Activated CD4-positive, alpha-beta T cell treated with anti-CD3 and anti-CD28 coated beads, Interleukin-2, amount 10 ng/mL, durations not matched to agents 7 days and 5 days (primary cell): ENCODE results near the gene SFR1. TPM values are rescaled to one million over a fixed set of nuclear protein-coding genes. Genes with fewer than 3 reads are reported as not detected.

Experiments
- CTCF ChIA-PET: fragments of 350-600 bp; sonication (Branson Sonifier 250); formaldehyde crosslinking; loops from one replicate; lab custom pipeline; 2021; ENCODE audit warnings: antibody characterized with exemption; lab: Charles Lee
- POLR2A ChIA-PET: fragments of 350-600 bp; sonication (Branson Sonifier 250); formaldehyde crosslinking; loops from one replicate; lab custom pipeline; 2021; ENCODE audit warnings: antibody characterized with exemption; lab: Charles Lee
- DNase-seq: peaks from one replicate; pipeline ENCODE4 v3.0.0-alpha.2; 2020
- H3K27ac Mint-ChIP-seq: one replicate; pipeline ENCODE4 v1.8.0; 2021; ENCODE audit warnings: mild to moderate bottlenecking, moderate library complexity, mixed read lengths
- H3K27me3 Mint-ChIP-seq: one replicate; pipeline ENCODE4 v1.8.0; 2021; ENCODE audit warnings: mixed read lengths
- H3K36me3 Mint-ChIP-seq: one replicate; pipeline ENCODE4 v1.8.0; 2021; ENCODE audit warnings: low read depth, mixed read lengths
- H3K4me1 Mint-ChIP-seq: one replicate; pipeline ENCODE4 v1.8.0; 2021; ENCODE audit warnings: mixed read lengths
- H3K4me3 Mint-ChIP-seq: one replicate; pipeline ENCODE4 v1.8.0; 2021; ENCODE audit warnings: mild to moderate bottlenecking, moderate library complexity, mixed read lengths
- H3K9me3 Mint-ChIP-seq: one replicate; pipeline ENCODE4 v1.8.0; 2021; ENCODE audit warnings: mixed read lengths
- total RNA-seq, 2 experiments: library from RNA; stranded (reverse); gene quantifications; one replicate each; pipeline ENCODE4 v1.2.3, GENCODE V29; 2021

Gene SFR1
- total RNA-seq, 2 experiments from 2014 or later: 13.6 to 16.1 TPM

DNA sequence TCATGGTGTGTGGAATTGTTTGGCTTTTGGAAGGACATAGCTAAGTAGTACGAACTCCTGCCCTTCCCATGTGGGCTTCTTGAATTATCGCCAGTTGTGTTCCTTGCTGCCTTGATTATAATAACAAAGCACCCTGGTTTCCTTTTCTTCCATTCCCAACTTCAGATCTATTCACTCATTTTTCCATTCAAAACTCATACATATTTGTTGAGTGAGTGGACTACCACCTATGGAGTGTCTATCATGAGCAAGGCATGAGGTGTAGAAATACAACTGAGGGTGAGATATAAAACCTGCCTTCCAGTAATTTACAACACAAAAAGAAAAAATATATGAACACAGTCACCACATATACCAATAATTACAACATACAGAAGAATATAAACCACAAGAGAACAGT lies 31.4 kb upstream of the SFR1 start:
- DNase-seq: no peak
- H3K27me3 Mint-ChIP-seq: no peaks in the 10 kb centered on the region
- no peak overlapping the region for H3K4me3 Mint-ChIP-seq
- H3K4me1 Mint-ChIP-seq: peaks cover under 1% of the 10 kb centered on the region
- ChIA-PET CTCF (interaction anchor here (1.4 to 1.7 kb wide), 2 partner anchors 13 to 203 kb away, joined by 3 to 5 read pairs; no protein-coding TSS in a partner anchor), POLR2A (no interaction called here)
- no peaks in the 10 kb centered on the region for H3K9me3 Mint-ChIP-seq
- H3K36me3 Mint-ChIP-seq: no peaks in the 10 kb centered on the region
- H3K27ac Mint-ChIP-seq: no peak overlapping the region

GRCh38 chr10:104092749-104093148 lies 29.2 kb upstream of the SFR1 start:
- peaks cover 7% of the 10 kb centered on the region for H3K9me3 Mint-ChIP-seq
- CTCF ChIA-PET: no interaction called here
- POLR2A ChIA-PET: no interaction called here

GRCh38 chr10:104096692-104097091 lies 25.3 kb upstream of the SFR1 start:
- Mint-ChIP-seq H3K4me1 (no peaks in the 10 kb centered on the region), H3K27me3 (peaks cover 9% of the 10 kb centered on the region), H3K27ac (no peak overlapping the region), H3K36me3 (no peaks in the 10 kb centered on the region), H3K4me3 (no peak overlapping the region), H3K9me3 (peaks cover 7% of the 10 kb centered on the region)
- CTCF ChIA-PET: no interaction called here
- POLR2A ChIA-PET: no interaction called here
- DNase-seq: no peak

More at GRCh38 chr10:104092749-104093148, 29.2 kb upstream of the SFR1 start:
- H3K27me3 Mint-ChIP-seq: no peaks in the 10 kb centered on the region
- H3K27ac Mint-ChIP-seq: no peak overlapping the region
- no peak overlapping the region for H3K4me3 Mint-ChIP-seq
- no peak for DNase-seq
- no peaks in the 10 kb centered on the region for H3K36me3 Mint-ChIP-seq
- no peaks in the 10 kb centered on the region for H3K4me1 Mint-ChIP-seq

DNA sequence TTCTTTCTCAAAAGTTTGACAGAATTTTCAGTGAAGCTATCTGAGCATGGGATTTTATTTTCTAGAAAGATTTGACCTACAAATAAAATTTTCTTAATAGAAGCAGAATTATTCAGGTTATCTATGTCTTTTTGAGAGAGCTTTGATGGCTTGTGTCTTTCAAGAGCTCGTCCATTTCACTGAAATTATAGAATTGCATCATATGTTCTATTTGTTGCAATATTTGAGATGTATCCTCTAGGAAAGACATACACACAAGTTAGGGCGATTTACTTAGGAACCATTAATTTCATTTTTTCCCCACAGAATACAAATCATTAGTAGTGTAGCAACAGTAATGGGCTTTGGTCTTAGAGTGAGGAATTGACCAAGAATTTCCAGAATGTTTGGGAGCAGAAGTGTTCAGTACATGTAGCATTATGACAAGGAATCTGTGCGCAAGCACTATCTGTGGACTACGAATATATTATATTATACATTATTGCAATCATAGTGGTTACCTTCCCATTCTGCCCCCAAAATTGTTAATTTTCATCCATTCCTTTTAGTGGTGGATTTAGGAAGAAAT lies 23.5 kb upstream of the SFR1 start:
- Mint-ChIP-seq H3K36me3 (no peaks in the 10 kb centered on the region), H3K4me1 (no peaks in the 10 kb centered on the region), H3K4me3 (no peak overlapping the region), H3K9me3 (peaks cover 7% of the 10 kb centered on the region), H3K27me3 (peaks cover 13% of the 10 kb centered on the region), H3K27ac (no peak overlapping the region)
- ChIA-PET CTCF (interaction anchor here (0.5 to 0.9 kb wide), 3 partner anchors 23 to 190 kb away, joined by 3 read pairs; partner anchors contain the start of gene SFR1), POLR2A (no interaction called here)
- DNase-seq: no peak

GRCh38 chr10:104099269-104099668 lies 22.7 kb upstream of the SFR1 start:
- CTCF ChIA-PET: interaction anchor here (2.0 kb wide), 1 partner anchor 22 kb away, joined by 7 read pairs; the partner anchor contains the start of gene SFR1
- DNase-seq: no peak
- peaks cover 13% of the 10 kb centered on the region for H3K27me3 Mint-ChIP-seq
- no peaks in the 10 kb centered on the region for H3K4me1 Mint-ChIP-seq
- POLR2A ChIA-PET: no interaction called here
- H3K27ac Mint-ChIP-seq: no peak overlapping the region
- H3K4me3 Mint-ChIP-seq: no peak overlapping the region
- H3K36me3 Mint-ChIP-seq: no peaks in the 10 kb centered on the region
- H3K9me3 Mint-ChIP-seq: peaks cover 7% of the 10 kb centered on the region

DNA sequence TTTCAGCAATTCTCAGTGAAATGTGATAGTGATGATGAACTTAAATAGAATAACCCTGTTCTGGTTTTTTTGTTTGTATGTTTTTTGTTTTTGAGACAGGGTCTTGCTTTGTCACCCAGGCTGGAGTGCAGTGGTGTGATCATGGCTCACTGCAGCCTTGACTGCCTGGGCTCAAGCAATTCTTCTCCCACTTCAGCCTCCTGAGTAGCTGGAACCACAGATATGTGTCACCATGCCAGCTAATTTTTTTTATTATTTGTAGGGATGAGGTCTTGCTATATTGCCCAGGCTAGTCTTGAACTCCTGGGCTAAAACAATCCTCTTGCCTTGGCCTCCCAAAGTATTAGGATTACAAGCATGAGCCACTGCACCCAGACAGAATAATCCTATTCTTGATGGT lies 22.0 kb upstream of the SFR1 start:
- H3K27me3 Mint-ChIP-seq: peaks cover 13% of the 10 kb centered on the region
- no peak overlapping the region for H3K27ac Mint-ChIP-seq
- H3K4me3 Mint-ChIP-seq: no peak overlapping the region
- ChIA-PET CTCF (interaction anchor here (2.0 kb wide), 1 partner anchor 21 kb away, joined by 7 read pairs; the partner anchor contains the start of gene SFR1), POLR2A (no interaction called here)
- no peaks in the 10 kb centered on the region for H3K4me1 Mint-ChIP-seq
- no peaks in the 10 kb centered on the region for H3K36me3 Mint-ChIP-seq
- no peak for DNase-seq
- peaks cover 7% of the 10 kb centered on the region for H3K9me3 Mint-ChIP-seq

GRCh38 chr10:104100795-104101194 lies 21.2 kb upstream of the SFR1 start:
- H3K27me3 Mint-ChIP-seq: peaks cover 13% of the 10 kb centered on the region
- H3K27ac Mint-ChIP-seq: no peak overlapping the region
- no peaks in the 10 kb centered on the region for H3K4me1 Mint-ChIP-seq
- DNase-seq: no peak
- CTCF ChIA-PET: interaction anchor here (1.1 to 2.0 kb wide), 2 partner anchors 9 to 20 kb away, joined by 3 to 7 read pairs; partner anchors contain the start of gene SFR1
- H3K4me3 Mint-ChIP-seq: no peak overlapping the region
- no peaks in the 10 kb centered on the region for H3K36me3 Mint-ChIP-seq
- POLR2A ChIA-PET: no interaction called here
- peaks cover 7% of the 10 kb centered on the region for H3K9me3 Mint-ChIP-seq

- Mint-ChIP-seq H3K4me3 (no peak overlapping the region), H3K36me3 (no peaks in the 10 kb centered on the region), H3K4me1 (no peaks in the 10 kb centered on the region), H3K27ac (no peak overlapping the region), H3K9me3 (peaks cover 3% of the 10 kb centered on the region), H3K27me3 (peaks cover 13% of the 10 kb centered on the region)
- CTCF ChIA-PET: no interaction called here
- no peak for DNase-seq
- POLR2A ChIA-PET: no interaction called here
Observed at GRCh38 chr10:104101902-104102301, 20.1 kb upstream of the SFR1 start.

GRCh38 chr10:104103956-104104355 lies 18.0 kb upstream of the SFR1 start:
- Mint-ChIP-seq H3K27ac (no peak overlapping the region), H3K9me3 (no peaks in the 10 kb centered on the region), H3K27me3 (peaks cover 13% of the 10 kb centered on the region), H3K4me1 (no peaks in the 10 kb centered on the region), H3K4me3 (no peak overlapping the region), H3K36me3 (no peaks in the 10 kb centered on the region)
- ChIA-PET POLR2A (no interaction called here), CTCF (no interaction called here)
- no peak for DNase-seq

DNA sequence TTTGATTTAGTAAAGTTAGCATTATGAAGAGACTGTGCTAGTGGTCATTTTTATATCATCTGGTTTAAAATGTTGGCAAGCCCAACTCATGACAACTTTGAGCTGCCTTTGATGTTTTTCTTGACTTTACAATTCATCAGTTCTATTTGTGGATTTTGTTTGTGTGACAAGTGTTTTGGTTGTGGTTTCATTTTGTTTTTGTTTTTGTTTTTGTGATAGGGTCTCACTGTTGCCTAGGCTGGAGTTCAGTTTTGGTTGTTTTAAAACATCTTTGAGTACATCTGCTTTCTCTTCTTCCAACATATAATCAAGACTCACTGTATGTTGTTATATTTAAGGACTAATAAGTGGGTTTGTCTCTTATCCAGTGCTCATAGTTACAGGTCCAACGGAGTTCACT lies 17.6 kb upstream of the SFR1 start:
- Mint-ChIP-seq H3K27me3 (peaks cover 11% of the 10 kb centered on the region), H3K27ac (no peak overlapping the region), H3K4me1 (no peaks in the 10 kb centered on the region), H3K9me3 (no peaks in the 10 kb centered on the region), H3K36me3 (no peaks in the 10 kb centered on the region), H3K4me3 (no peak overlapping the region)
- CTCF ChIA-PET: no interaction called here
- no peak for DNase-seq
- POLR2A ChIA-PET: no interaction called here

DNA sequence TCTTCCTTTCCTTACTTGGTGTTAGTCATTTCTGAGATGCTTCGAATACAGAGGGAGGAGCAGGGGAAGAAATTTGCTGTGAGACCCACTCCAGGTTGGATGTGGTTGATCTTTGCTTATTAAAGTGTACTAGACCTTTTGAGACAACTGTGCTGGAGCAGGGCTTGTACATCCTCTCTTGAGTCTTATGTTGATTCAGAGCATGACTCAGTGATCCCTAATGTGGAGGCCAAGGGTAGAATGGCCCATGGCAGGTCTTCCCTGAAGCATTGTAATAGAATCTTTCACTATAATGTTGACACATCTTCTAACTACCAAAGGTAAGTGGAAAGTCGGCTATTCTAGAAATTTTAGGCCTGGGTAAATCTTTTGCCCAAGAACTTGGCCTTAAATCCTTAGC lies 17.0 kb upstream of the SFR1 start:
- Mint-ChIP-seq H3K4me1 (peaks cover 2% of the 10 kb centered on the region), H3K27ac (no peak overlapping the region), H3K4me3 (no peak overlapping the region), H3K36me3 (no peaks in the 10 kb centered on the region), H3K27me3 (peaks cover 11% of the 10 kb centered on the region), H3K9me3 (no peaks in the 10 kb centered on the region)
- DNase-seq: no peak
- ChIA-PET CTCF (no interaction called here), POLR2A (no interaction called here)

DNA sequence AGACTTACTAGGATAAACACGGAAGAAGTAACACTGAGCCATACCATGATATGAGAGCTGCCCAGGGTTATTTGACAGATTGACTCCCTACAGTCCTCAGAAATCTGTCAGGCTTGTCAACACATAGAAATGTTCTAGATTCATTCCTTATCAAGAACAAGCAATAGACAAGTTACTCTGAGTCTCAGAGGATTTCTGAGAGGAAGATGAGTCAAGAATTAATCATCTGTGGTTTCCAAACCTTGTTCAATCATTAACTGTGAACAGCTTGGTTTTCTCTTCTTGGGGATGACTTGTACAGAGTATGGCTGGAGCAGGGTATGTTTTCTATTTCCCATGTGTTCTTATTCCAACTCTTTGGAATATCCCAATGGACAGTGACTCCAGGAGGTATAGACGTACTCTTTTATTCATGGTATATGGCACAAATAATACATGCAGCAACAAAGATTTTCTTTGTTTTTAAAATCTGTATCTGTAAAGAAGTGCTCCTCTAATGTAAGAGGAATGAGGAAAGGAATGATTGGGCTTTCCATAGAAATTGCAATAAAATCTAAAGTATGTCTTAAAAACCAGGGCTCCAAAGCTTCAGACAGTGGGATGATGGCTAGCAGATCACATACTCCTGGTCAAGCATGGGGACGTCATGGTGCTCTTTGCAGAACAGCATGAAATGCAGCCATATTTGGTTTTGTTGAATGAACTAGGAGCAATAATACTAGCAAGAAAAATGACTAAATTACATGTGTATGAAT lies 11.9 kb upstream of the SFR1 start:
- H3K9me3 Mint-ChIP-seq: no peaks in the 10 kb centered on the region
- H3K27ac Mint-ChIP-seq: no peak overlapping the region
- H3K4me3 Mint-ChIP-seq: no peak overlapping the region
- CTCF ChIA-PET: interaction anchor here (1.1 kb wide), 2 partner anchors 11 to 40 kb away, joined by 3 to 6 read pairs; partner anchors contain the start of gene SFR1
- no peak for DNase-seq
- POLR2A ChIA-PET: no interaction called here
- peaks cover 11% of the 10 kb centered on the region for H3K27me3 Mint-ChIP-seq
- peaks cover 9% of the 10 kb centered on the region for H3K4me1 Mint-ChIP-seq
- H3K36me3 Mint-ChIP-seq: no peaks in the 10 kb centered on the region

DNA sequence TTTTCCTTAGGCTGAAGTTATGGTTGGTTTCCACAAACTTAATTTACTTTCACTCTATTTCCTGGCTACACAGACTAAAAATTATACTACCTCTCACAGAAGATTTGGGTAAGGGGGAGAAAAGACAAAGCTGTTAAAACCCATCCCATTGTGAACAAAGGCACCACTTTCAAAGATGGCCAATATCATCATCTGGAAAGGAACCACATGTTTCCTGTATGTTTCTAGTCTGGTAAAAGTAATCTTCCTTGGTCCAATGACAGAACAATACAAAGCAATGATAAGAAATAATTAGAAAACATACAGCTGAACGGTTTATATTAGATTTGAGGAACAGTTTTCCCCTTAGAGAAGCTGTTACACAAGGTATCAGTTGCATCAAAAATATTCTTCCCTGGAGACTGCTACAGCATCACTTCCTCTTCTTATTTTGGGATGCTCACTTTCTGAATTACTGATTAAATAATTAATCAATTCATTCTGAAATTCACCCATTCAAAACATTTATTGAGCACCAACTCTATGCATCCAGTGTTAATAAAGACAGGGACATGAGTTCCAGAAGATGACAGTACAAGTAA lies 8.5 kb upstream of the SFR1 start:
- DNase-seq: no peak
- Mint-ChIP-seq H3K36me3 (no peaks in the 10 kb centered on the region), H3K4me3 (no peak overlapping the region), H3K4me1 (peaks cover 9% of the 10 kb centered on the region), H3K9me3 (no peaks in the 10 kb centered on the region), H3K27ac (no peak overlapping the region), H3K27me3 (peaks cover 20% of the 10 kb centered on the region)
- ChIA-PET POLR2A (no interaction called here), CTCF (interaction anchor here (0.7 to 1.7 kb wide), 3 partner anchors 8 to 423 kb away, joined by 3 to 5 read pairs (median 3); partner anchors contain the start of gene SFR1)
